RWPE1 (cell line): Measurements from ENCODE around the gene NSD1.
A peak's percentile ranks its signal among the peaks of the same experiment; 100 is the strongest.
"Not testable (repeated sequence)": the region's sequence is repeated elsewhere in the genome, so short reads cannot be mapped to it uniquely, and the experiment has no call there.

Experiments used
- CTCF ChIA-PET: fragments of 350-600 bp; sonication (Branson Sonifier 250); formaldehyde crosslinking; extraction: SDS; loops from one replicate; lab custom pipeline; 2021; lab: Yijun Ruan, JAX
- POLR2A ChIA-PET: fragments of 400-600 bp; formaldehyde crosslinking; extraction: SDS; loops from one replicate; lab custom pipeline; 2020; ENCODE audit warnings: antibody characterized with exemption; ENCODE audit not compliant: low non-redundant PET; lab: Yijun Ruan, JAX
- DNase-seq: peaks from one replicate; pipeline ENCODE4 v3.0.0; 2012; ENCODE audit warnings: low spot score
- H3K27ac ChIP-seq: fragments of 450-650 bp; 2 replicates; pipeline ENCODE4 v1.5.1; 2017
- CTCF ChIP-seq: fragments of 450-650 bp; conservative IDR thresholded peaks from 2 replicates; pipeline ENCODE4 v1.5.1; 2017; ENCODE audit warnings: low read depth, mild to moderate bottlenecking

Gene NSD1

GRCh38 chr5:177303121-177303924, 169.8 kb downstream of the NSD1 start, which contains the start of the genes PRELID1 and RAB24:
Gene PRELID1, plus strand, starts transcription at chr5:177303799. Its CDS starts 187 bp downstream, at chr5:177303986.
Gene RAB24, minus strand, starts transcription at chr5:177303719. Its CDS starts 431 bp downstream, at chr5:177303288.
- ChIA-PET POLR2A (interaction anchor here (0.7 kb wide), 1 partner anchor 138 kb away, joined by 3 read pairs; no protein-coding TSS in a partner anchor), CTCF (interaction anchor here (0.7 to 0.9 kb wide), 2 partner anchors 10 to 190 kb away, joined by 3 read pairs; no protein-coding TSS in a partner anchor)
- peak; percentile 88 for DNase-seq
- peak; percentile 53 for TF ChIP-seq CTCF
- peak within 1 kb of the TSS; percentile 84 for H3K27ac ChIP-seq

GRCh38 chr5:177303925-177304391, 170.4 kb downstream of the NSD1 start:
- POLR2A ChIA-PET, result interaction anchor here (0.7 kb wide), 1 partner anchor 138 kb away, joined by 3 read pairs; no protein-coding TSS in a partner anchor
- no peak for DNase-seq
- peak overlapping the region; percentile 84 for H3K27ac ChIP-seq
- no peak for TF ChIP-seq CTCF
- CTCF ChIA-PET, result interaction anchor here (0.9 kb wide), 1 partner anchor 191 kb away, joined by 3 read pairs; no protein-coding TSS in a partner anchor

GRCh38 chr5:177304392-177305119, 171.0 kb downstream of the NSD1 start:
- DNase-seq, result no peak

GRCh38 chr5:177306103-177306640, 172.6 kb downstream of the NSD1 start:
- CTCF ChIA-PET, result interaction anchor here (0.5 to 1.0 kb wide), 3 partner anchors 12 to 84 kb away, joined by 3 to 4 read pairs (median 3); no protein-coding TSS in a partner anchor
- H3K27ac ChIP-seq, result peak overlapping the region; percentile 84
- POLR2A ChIA-PET, DNase-seq: not testable (repeated sequence)

More at GRCh38 chr5:177304392-177305119, 171.0 kb downstream of the NSD1 start:
- ChIA-PET POLR2A (interaction anchor here (0.6 kb wide), 1 partner anchor 42 kb away, joined by 4 read pairs; no protein-coding TSS in a partner anchor), CTCF (no interaction called here)
- no peak for TF ChIP-seq CTCF
- H3K27ac ChIP-seq, result peak overlapping the region; percentile 84

GRCh38 chr5:177306674-177307543, 173.3 kb downstream of the NSD1 start:
- CTCF ChIA-PET, result interaction anchor here (0.5 to 1.7 kb wide), 3 partner anchors 11 to 83 kb away, joined by 3 to 6 read pairs (median 4); no protein-coding TSS in a partner anchor
- no peak for DNase-seq

More at GRCh38 chr5:177306674-177307543, 173.3 kb downstream of the NSD1 start:
- H3K27ac ChIP-seq, result peak overlapping the region; percentile 84
- POLR2A ChIA-PET, result no interaction called here
- TF ChIP-seq CTCF, result no peak
